GM21528 (cell line): ENCODE results near the gene ATP9B.
"Not testable (repeated sequence)": the region's sequence is repeated elsewhere in the genome, so short reads cannot be mapped to it uniquely, and the experiment has no call there.

Experiments
- ATAC-seq: cut with Tn5 transposase; IDR thresholded peaks from one replicate; pipeline ENCODE4 v1.9.1; 2021; ENCODE audit warnings: mild to moderate bottlenecking, moderate library complexity; ENCODE audit not compliant: unreplicated experiment, low FRiP score

Gene ATP9B

DNA sequence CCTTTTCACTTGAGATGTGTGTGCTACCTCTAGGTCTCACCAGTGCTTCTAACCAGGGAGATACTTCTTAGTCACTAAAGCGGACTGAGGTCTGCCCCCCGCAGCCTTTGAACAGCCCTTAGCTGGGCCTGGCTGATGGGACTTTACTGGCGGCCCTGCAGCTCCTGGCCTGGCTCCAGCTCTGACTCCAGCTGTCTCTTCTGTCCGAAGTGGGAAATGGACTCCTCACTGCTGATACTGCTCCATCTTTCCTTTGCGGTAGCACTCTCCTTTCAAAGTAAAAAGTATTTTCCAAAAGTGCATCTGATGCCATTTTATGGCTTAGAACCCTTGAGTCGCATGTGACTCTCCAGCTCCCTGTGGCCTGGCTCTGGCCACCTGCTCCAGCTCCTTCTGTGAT, 64.5 kb downstream of the ATP9B start:
- no peak for ATAC-seq

DNA sequence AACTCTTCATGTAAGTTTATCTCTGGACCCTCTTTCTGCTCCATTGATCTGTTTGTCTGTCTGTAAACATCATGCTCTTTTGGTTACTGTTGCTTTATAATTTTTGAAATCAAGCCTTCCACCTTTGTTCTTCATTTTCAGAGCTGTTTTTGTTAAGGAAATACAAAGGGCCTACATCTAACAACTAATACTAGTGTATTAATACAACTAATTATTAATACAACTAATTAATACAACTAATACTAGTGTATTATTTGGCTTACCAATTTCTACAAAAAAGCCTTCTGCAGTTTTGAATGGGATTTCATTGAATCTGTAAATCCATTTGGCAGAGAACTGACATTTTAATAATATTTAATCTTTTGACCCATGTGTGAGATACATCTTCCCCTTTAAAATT, 66.7 kb downstream of the ATP9B start:
- ATAC-seq = no peak

DNA sequence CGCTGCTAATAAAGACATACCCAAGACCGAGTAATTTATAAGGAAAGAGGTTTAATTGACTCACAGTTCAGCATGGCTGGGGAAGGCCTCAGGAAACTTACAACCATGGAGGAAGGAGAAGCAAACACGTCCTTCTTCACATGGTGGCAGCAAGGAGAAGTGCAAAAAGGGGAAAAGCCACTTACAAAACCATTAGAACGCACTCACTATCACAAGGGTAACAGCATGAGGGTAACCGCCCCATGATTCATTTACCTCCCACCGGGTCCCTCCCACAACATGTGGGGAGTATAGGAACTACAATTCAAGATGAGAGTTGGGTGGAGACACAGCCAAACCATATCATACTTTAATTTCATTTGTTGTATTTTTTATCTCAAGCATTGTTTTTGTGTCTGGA, 67.5 kb downstream of the ATP9B start:
- no peak for ATAC-seq

DNA sequence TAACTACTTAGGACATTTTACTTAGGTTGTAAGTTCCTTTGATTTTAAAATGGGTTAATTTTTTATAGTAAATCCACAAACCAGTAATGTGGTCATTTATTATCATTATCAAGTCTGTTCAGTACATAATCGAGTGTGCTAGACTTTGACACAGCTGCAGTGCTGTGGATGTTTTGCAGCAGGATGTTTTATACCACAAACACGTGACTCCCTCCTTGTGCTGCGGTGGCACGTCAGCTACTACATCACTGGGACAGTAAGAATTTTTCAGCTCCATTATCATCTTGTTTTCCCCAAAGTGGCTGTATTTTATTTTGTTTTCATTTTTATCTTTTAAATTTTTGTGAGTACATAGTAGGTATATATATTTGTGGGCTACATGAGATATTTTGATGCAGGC, 70.0 kb downstream of the ATP9B start:
- no peak for ATAC-seq

DNA sequence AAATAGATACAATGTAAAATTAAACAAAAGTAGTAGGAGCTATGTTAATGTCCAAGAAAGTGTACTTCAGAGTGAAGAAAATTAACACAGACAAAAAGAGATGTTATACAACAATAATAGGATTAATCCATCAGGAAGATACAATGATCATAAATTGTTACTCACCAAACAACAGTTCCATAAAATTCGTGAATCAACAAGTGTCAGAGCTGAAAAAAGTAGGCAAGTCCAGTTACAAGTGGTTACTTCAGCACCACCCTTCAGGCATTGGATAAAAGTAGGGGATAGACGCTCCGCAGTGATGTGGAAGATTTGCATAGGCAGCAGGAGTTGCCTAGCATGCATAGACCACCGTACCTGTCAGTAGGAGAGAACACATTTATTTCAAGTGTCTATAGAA, 77.8 kb downstream of the ATP9B start:
- no peak for ATAC-seq

DNA sequence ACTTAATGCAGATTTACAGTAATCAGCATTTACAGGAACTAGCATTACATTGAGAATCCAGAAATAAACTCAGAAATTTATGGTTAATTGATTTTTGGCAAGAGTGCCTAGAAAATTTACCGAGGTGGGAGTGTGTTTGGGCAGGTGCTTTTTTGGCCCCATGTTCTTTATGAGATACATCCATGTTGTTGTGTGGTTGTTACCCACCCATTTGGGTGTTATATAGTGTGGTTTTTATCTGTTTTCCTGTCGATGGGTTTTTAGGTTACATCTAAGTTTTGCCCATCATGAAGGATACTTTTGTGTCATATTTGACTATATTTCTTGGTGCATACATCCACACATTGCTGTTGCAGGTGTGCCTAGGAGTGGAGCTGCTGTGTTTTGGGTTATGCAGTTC, 82.0 kb downstream of the ATP9B start:
- ATAC-seq = no peak

DNA sequence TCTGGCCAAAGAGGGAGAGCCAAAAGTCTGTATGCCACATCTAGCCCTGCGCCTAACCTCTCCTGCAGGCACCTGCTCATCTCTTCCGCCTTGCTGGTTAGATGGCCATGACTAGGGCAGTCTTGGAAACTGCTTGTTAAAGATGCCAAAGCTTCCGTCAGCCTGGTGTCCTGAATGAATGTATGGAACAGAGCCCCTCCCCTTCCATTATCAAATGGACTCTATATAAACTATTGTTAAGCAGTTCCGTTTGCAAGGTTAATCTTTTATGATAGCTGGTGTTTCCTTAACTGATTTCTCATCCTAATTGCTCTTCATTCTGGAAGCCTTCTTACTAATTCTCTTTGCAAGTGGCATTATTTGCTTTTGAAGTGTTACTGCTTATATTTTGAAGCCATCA, 87.1 kb downstream of the ATP9B start:
- peak; percentile 7 for ATAC-seq

DNA sequence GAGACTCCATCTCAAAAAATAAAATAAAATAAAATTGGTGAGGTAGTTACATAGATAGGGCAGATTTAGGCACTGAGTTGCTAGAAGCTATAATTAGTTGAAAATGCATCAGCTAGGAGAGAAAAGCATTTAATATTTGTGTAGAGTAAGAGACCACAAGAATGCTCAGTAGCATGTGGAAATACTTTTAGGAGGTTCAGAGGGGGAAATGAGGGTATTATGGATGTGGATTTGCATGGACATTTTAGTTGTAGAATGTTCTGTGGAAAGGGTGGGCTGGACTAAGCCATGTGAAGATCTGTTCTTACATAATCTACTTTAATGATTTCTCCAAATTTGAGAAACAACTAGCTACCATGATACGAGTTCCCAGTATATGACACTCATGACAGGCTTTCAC, 95.5 kb downstream of the ATP9B start:
- no peak for ATAC-seq

DNA sequence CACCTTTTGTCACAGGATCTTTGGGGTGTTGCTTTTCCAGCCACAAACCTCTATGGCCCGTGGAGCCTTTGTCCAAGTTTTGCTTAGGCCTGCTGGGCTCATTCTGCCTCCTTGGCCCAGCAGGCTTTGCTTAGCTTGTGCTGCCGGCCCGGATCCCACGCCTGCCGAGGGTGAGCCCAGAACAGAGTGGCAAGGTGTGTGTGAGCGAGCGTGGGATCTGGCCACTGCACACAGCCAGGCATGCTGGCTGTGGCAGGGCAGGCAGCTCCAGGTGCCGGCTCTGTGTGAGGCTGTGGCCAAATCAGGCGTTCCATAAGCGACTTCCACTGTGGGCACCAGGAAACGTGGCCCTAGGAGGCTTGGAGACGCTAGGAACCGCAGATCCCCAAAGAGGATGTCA, 97.5 kb downstream of the ATP9B start:
- no peak for ATAC-seq

DNA sequence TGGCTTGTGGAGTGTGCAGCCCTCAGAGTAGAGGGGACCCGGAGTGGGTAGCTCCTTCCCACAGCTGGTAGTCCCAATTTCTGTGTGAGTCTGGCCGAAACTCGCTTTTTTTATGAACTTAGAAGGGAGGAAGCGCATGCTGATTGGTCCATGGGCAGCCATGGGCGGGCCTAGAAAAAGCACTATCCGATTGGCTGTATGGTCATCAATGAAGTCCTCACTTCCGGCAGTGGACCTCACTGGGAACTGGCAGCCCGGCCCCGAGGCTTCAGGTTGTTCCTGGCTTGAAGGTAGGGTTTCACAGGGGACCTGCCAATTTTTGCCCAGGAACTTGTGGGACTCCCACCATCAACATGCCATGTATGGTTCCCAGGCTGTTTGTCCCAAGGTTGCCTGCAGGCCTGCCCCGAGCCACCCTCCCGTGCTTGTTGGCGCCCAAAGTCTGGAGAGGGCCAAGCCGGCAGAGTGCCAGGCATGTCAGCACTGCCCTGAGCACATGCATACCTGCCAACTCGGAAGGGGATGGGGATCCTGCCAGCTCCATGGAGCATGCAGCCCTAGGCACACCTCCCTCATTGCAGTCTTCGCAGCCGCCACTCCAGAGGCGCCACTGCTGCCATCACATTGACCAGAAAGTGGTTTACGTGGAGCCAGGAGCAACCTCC, 98.5 kb downstream of the ATP9B start:
- no peak for ATAC-seq

DNA sequence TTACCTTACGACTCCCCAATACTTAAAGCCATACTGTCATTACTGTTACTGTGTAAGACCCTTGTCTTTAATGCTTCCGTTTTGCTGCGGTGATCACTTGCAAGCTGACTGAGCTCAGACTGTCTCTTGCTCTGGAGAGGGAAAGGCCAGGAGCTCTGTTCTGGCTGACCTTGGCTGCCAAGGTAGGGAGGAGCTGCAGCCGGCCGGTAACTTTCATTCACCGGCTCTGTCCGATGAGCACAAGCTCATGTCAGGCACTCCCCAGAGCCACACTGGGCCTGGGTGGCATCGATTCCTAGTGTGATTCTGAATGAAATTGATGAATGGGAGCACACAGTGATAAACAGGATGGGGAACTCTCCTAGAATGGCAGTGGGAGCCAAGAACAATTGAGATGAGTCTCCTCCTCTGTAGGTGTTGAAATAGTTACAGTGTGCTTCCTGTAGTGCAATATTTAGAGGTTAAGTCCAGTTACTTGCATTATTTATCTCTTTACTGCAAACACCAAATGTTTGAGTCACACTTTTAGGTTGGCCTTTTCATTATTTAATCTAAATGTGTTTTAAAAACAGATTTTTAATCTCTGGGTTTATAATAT, 100.9 kb downstream of the ATP9B start:
- ATAC-seq = no peak

DNA sequence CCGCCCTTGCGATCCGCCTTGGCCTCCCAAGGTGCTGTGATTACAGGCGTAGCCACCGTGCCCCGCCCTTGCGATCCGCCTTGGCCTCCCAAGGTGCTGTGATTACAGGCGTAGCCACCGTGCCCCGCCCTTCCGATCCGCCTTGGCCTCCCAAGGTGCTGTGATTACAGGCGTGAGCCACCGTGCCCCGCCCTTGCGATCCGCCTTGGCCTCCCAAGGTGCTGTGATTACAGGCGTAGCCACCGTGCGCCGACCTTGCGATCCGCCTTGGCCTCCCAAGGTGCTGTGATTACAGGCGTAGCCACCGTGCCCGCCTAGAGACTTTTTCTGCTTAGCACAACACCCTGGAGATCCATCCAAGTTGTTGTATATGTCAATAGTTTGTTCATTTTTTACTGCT, 103.1 kb downstream of the ATP9B start:
- not testable (repeated sequence) for ATAC-seq

DNA sequence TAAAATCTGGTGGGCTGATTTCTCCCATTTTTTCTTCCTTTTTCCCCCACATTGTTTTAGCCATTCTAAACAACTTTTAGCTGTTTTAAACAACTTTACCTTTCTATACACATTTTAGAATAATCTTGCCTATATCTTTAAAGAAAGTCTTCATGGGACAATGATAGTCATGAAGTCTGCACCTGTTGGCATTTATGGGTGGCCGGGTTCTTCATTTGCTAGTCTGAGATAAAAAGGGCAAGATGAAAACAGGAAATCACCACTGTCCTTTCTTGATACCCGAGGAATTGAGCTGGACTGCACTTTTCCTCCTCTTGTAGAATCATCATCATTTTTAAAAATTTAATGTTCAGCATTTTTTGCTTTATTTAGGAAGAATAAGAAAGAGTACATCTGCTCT, 104.5 kb downstream of the ATP9B start:
- no peak for ATAC-seq

DNA sequence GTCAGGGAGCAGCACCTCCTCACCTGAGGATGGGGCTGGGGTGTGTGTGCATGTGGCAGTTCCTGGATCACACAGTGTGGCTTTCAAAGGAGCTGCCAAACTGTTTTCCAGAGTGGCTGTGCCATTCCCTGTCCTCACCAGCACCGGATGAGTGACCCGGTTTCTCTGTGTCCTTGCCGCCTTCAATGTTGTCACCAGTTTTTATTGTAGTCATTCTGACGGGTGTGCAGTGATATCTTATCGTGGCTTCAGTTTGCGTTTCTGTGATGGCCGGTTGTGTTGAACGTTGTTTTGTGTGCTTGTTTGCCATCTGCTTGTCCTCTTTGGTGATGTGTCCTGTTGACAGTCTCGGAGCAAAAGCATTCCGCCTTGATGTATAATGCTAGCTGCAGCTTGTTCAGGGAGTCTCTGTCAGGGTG, 108.9 kb downstream of the ATP9B start:
- ATAC-seq = no peak

DNA sequence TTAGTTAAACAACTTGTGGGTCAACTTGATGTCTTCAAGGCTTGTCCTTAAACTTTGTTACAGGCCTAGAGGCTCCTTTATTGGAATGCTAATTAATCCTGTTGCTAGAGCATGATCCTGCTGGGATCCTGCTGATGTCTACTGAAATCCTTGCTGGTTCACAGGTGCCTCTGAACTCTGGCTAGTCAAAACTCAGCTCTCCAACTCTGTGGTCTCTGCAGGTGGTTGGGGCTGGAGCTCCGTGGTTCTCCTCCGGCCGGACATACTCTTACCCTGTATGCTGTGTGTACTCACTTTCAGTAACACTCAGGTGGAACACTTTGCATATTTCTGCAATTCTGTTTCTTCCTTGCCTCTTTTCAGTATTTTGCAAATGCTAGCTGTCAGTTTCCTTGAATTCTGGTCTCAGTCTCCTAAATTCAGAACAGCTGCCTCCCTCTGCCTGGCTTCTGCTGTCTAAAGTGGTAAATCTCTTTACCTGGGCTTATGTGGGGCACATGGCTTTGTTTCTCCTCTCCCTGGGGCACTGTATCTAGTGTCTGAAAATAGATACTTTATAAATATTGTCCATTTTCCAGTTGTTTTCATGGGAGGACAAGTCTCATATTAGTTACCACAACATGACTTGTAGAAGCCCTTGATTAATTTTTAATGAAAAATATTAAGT, 113.0 kb downstream of the ATP9B start:
- no peak for ATAC-seq

DNA sequence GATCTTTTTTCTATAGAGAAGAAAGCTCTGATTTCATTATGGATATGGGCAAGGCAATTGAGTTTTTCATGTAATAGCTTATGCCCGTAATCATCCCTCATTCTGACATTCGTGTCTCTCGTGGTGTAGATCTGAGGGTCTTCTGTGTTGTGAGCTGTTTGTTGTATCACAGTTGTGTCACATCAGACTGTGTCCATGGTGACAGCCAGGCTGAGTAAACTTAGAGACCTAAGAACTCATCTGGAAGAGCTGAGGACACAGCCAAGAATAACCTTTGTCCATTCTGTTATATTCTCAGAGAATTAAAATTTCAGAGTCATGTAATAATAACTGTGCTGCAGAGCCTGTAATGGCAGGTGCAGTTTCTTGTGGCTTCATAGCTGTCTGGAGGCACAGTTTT, 116.5 kb downstream of the ATP9B start:
- no peak for ATAC-seq

DNA sequence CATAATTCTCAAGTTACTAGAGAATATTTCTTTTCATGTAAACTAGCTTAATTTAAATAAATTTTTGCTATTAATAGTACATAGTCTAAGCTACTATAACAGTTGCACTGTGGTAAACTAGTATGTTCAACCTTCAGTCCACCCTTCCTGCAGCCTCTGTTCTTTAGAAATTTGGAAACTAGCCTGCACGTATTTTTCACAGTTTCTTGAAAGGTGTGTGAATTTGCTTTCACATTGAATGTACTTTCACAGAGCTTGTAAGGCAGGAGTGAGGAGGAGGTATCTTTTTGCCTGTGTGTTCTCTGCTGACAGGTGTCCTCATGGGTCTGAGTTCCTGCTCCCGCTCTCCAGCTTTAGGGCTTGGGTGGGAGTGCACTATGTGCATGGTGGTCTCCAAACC, 117.5 kb downstream of the ATP9B start:
- no peak for ATAC-seq

DNA sequence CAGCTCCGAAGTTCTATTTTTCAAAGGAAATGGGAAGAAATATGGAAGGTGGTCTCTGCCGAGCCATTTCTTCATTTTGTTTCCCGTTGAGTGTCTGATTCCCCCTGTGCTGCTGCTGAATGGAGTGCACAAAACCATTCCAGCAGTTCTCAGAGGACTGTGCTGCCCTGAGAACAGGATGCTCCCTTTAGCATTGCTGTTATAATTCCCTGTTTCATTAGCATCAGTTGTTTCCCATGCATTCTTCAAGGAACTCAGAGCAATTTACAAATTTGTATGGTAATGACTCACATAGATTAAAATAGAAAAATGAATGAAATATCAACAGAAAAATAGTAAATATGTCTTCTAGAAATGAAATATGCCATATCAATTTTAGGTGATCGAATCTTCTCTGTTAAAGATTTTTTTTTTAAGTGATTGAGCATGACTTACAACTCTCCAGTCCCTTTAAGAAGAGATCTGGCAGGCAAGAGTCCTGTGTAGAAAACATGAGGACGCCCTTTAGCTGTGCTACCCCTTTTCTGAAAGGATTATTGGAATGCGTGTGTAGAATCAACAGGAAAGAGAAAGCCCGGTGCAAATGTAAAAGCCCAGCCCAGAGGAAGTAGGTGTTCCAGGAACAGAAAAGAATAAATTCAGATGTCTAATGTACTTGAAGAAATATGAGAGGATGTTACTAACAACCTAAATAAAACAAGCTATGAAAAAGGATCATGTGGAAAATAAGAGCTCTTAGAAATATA, 118.5 kb downstream of the ATP9B start:
- no peak for ATAC-seq

DNA sequence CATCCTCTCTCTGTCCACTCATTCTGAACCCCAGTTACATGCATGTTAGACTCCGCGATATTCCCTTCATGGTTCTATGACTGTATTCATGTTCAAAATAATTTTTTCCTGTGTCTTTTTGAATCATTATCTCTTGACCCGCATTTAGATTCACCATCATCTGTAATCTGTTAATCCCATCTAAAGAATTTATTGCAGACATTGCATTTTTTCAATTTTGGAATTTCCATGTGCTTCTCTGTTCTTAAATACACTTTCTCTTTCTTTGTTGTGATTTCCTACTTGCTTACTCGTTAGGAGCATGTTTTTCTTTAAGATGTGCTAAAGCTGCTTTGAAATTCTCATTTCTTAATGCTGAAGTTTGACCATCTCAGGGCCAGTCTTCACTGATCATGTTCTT, 122.2 kb downstream of the ATP9B start:
- no peak for ATAC-seq

DNA sequence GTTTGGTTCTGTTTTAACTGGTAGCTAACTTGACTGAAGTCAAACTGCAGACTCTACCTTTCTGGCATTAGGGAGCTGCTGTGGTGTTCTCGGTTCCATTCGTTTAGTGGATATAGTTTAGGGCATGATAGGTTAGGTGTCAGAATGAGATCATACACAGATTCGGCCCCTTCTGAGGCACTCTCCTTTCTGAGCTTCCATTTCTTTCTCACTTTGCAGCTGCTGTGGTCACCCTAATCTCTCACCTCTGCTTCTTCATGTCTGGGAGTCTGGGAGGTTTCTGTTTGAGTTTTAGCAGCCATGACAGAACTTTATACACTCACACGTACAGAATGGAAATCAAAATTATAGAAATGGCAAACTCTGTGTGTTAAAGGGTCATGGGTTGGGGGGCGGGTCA, 122.8 kb downstream of the ATP9B start:
- no peak for ATAC-seq

DNA sequence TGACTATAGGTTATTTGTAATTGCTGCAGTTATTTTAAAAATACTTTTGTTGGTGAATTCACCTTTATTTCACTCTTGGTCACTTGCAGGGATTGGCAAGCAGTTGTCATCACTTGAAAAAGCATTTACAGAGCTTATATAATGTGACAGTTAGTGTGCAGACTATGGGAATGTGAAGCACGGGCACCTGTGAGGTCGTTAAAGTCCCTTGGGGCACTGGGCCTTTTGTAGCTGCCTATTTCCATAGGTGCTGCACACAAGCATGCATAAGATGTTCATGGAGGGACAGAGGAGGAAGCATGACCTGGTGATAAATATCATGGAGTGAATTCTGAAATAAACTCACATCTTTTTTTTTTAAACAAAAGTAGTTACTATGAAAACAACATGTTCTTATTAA, 124.6 kb downstream of the ATP9B start:
- no peak for ATAC-seq
